GM18498 (cell line): ENCODE results near the gene CADPS2.

Experiments
- ATAC-seq: cut with Tn5 transposase; IDR thresholded peaks from one replicate; pipeline ENCODE4 v1.9.1; 2021; ENCODE audit warnings: mild to moderate bottlenecking, moderate library complexity; ENCODE audit not compliant: unreplicated experiment

Gene CADPS2

DNA sequence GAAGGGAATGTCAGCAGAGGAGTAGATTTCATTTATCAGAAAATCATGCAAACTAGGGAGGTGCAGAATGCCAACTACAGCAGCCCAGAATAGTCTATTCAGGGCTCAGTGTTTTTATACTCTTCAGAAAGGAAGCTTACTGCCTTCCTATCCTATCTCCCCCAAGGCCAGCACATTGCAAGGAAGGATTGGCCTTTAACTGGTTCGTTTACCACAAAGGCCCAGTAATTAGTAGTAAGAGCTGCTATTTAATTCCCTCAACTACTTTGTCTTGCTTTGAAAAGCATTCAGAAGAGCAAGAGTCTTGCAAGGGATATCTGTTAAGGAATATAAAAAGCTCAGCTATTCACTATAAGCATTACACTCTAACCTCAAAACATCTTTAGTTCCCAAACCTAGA lies 97.1 kb downstream of the CADPS2 start:
- no peak for ATAC-seq

DNA sequence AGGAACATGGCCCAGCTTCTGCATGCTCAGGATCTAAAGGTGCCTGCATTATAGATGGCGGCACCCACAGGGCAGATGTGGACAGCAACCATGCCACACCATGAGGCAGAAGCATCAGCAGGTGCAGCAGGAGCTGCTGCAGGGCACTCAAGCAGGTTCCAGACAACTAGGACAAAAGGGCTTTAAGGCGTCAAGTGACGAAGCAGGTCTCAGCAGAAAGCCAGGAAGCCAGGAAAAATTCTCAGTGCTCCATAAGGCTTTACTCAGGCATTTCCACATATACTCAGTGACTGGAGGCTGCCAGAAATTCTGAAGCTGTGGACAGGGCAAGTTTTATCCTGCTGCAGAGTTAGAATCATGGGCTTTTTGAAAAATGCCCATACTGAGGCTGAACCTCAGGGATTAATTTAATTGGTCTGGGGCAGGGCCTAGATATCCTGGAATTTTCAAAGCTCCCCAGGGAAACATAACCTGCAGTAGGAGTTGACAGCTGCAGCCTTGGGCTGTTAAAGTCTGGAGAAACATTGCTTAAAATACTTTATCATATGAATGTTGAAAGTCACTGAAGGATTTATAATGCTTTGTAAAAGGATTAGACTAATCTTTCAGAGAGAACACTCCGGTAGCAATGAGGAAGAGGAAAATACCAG lies 115.4 kb downstream of the CADPS2 start:
- ATAC-seq, result no peak

DNA sequence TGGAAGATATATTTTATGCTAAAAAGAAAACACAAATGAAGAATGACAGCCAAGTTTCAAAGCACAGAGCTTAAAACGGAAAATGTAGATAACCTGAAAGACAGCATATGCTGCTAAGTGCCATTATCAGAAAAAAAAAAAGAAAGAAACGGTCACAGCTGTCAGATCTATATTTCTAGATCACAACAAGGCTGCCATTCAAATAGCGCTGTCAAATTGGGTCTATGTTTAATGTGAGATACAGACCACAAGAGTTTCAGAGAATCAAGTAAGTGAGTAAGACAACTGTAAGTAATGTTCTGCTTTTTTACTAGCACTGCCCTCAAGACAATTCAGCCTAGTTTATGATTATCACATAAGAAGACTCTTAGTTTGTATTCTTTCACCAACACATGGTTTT lies 117.4 kb downstream of the CADPS2 start:
- no peak for ATAC-seq

DNA sequence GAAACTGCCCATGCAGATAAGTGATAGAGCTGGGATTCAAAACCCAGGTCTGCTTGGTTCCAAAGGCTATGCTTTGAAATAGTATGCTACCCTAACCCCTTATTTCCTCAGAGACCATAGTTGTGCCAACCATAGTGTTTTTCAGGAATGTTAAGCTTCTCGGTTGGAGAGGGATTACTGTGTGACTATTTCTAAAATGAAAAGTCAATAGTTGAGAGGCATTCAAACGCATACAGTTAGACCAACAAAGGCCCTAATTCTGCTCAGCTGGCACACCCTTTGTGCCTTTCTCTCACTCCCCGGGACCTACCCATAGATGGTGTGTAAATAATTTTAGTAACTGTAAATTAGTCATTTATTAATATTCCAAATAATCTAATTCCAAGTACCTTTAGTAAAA lies 118.9 kb downstream of the CADPS2 start:
- ATAC-seq, result no peak

DNA sequence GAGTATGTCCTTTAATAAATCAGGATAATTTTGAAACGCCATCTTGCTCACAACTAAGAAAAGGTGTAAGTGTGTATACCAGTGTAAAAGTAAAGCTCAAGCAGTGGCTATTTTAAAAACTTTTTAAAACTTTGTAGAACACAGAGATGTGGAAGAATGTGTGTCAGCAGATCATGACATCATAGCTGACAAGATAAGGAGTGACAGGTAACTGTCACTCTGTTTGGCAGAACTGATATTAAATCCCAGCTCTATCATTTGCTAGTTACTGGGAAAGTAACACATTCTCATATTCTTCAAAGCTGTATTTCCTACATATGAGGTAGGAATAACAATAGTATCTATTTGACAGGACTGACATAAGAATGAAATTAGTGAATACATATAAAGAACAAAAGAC lies 119.7 kb downstream of the CADPS2 start:
- no peak for ATAC-seq

DNA sequence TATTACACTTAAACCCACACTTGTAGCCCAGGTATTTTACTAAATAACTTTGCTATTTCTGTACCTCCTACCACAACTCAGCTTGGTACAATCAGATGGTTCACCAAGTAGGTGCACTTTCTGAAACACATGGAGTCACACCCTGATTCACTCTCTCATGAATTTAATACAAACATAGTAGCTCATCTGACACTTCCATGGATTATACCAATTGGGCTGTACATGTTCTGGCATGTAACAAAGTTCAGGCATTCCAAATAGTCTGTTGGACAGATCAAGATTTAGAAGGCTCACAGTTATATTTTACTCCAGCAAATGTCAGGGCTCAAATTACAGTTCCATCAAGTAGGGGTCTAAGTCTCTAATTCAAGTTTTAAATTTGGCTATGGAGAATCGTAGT lies 121.4 kb downstream of the CADPS2 start:
- ATAC-seq, result no peak

DNA sequence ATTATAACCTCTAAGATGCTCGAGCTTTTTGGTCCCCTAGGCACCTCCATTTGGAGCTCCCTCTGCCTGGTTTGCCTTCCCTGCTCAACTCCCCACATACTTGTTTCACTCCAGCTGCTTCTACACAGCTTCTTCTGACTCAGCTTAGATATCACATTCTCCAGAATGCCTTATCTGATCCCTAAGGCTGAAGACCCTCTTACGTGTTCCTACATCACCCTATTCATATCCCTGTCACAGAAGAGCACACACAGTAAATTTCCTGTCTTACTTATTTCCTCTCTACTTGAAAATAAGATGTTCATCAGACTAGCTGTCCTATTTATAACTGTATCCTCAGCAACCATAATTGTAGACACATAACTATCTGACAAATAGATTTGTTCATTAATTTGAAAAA lies 122.2 kb downstream of the CADPS2 start:
- no peak for ATAC-seq

DNA sequence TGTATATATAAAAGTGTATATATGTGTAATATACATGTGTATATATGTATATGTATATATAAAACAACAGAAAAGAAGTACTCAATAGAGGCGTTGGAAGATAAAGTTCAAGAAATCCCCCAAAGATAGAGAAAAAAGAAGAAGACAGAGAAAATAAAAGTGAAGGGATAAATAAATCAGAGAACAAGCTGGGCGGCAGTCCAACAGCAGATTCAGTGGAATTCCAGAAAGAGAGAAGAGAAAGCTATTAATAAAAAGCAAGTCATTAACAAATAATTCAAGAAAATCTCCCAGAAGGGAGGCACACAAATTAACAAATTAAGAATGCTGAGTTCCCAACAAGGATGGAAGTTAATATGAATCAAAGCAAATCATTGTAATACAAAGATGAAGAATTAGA lies 124.2 kb downstream of the CADPS2 start:
- no peak for ATAC-seq

DNA sequence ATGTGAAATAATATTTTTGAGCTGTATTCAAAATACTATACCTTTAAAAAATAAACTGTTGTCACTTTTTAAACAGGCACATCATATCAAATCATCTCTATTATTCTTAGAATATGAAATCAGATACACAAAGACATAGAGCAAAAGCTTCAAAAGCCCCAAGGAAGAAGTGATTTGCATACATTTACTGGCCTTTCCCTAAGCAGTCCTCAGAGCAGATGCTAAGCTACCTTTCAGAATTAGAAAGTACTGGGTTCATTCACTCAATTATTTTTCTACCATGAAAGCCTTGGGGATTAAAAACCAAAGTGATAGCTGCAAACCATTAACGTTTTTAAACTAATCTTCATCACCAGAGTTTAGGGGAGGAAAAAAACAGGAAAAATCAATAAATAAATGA lies 127.8 kb downstream of the CADPS2 start:
- no peak for ATAC-seq

DNA sequence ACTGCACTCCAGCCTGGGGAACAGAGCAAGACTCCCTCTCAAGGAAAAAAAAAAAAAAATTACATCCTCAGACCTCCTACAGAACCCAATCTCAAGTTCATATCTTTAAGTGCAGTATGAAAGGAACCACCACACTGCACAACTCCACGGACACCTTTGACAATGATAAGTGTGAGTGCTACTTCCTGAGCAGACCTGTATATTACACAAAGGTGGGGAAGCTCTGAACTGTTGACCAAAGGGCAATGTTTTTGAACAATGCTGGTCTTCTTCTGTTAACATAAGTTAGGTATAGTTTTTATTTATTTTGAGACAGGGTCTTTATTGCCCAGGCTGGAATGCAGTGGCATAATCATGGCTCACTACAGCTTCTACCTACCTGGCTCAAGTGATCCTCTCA lies 129.4 kb downstream of the CADPS2 start:
- no peak for ATAC-seq

DNA sequence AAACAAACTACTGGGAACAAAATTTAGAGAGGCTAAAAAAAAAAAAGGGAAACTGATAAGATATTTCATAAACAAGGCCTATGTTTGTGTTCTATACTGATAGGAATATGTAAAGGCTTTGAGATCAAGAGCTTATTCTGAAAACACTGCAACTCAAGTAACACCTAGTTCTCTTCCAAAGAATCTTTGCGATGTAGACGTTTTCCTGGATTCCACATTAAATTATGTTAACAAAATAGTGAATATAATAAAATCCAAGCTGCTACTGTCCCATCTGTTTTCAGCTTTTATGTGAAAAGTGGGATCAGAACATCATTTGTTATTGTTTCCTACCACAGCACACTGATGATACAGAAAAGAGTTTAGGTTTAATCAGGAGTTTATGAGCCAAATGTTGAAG lies 130.6 kb downstream of the CADPS2 start:
- no peak for ATAC-seq

DNA sequence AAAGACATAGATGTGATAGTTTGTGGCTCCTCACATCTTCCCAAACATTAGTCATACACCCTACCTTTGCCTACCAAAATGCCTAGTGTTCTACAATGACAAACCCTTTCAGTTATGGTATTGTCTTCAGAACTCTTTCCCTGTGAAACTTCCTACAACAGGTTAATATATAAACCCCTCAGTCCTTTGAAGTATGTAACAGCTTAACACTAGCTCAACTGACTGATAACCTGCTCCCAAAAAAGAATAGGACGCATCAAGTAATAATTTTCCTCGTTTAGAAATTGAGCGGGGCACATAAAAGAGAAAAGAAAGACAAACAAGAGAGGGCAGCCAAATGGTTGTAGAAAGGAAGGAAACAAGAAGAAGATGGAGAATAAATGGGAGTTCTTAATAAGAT lies 133.7 kb downstream of the CADPS2 start:
- no peak for ATAC-seq

DNA sequence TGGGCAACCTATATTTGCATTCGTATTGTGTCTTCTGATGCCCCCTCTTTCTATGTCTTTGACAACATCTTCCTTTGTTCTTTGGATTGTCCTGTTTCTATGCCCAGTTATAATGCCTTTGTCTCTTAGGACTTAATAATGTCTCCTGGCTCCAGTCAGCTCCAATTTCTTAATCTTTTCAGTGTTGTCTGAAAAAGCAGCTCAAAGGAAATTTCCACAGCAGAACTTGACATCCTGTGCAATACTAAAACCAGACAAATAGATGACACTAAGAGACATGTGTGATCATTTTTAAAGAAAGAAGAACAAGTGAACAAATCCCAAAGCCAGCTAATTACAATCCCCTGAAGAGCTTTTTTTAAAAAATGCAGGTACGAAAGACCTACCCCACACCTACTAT lies 135.9 kb downstream of the CADPS2 start:
- ATAC-seq, result no peak

DNA sequence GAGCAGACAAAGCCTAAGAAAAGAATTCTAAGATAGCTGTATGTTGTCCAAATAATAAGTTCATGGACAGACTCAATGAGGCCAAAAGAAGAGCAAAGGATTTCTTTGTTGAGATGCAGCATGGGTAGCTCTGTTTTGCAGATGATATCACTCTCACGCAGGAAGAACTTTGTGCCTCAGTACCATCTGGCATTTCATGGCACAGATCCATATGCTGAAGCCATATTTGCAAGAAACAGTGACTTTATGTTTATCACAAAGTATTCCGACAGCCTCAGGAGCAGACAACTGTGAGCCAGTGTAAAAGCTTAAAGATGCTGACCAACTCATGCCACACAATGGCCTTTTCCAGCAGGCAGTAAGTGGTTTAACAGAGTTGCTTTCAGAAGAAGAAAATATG lies 138.1 kb downstream of the CADPS2 start:
- ATAC-seq, result no peak

DNA sequence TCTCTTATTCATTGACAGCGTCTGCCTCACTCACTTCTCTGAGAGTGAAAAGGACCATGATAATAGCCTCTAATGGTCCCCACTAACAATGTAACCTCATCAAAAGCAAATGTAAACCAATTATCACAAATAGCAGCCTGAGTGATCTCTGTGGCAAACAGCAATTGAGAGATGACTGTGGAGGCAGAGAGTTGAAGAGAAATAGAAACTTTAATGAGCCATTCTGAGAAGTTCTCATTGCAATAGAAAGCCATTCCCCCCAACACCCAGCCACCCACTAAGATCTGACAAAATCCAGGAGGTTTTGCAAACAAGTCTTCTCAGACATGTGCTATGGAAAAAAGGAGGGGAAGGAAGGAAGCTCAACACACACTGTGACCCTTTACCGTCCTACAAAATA lies 139.3 kb downstream of the CADPS2 start:
- no peak for ATAC-seq

DNA sequence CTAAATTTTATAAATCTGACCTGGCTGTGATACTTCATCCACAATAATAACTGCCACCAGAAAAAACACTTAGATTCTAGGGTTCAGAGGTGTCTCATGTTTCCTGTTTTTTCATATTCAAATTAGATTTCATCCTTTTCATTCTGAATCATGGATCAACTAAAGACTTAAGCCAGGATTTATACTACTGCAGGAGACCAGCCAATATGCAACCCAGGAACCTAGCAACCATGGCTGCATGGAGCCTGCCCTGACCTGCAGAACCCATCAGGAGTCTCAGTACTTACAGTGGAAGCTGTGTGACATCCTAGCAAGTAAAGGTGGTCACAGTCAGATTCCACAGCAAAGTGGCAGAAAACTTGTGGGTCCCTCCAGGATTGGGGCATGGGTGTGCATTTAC lies 143.0 kb downstream of the CADPS2 start:
- no peak for ATAC-seq

DNA sequence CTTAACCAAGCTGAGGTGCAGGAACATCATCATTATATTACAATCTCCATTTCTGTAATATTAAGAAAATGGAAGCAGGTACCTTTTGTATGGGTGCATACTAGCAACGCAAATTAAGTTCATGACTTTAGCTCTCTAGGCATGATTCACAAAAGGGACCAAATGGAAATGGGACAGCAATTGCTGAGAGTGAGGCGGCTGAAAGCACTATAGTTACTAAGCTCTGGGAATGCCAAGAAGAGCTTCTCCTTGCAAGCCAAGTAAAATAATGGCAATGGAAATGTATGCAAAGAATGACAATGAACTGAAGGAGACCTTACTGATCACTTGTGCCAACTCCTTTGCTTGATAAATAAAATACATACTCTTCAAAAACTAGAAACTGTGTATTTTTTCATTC lies 147.3 kb downstream of the CADPS2 start:
- ATAC-seq, result no peak

DNA sequence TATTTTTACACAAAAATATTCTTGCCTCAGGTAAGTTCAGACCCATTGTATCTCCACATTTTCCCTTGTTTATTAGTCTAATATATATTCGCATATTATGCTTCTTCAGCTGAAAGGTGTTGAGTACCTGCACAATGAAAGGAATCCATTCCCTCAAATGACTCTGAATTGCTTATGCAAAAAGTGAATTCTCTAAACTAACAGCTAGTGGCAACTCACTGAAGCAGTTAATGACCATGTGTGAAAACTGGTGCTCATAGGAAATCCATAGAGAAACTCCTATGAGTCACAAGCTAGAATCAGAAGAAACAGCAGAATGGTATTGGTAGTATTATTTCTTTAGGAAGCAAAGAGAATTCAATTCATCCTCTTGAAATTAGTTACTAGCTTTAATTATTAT lies 150.1 kb downstream of the CADPS2 start:
- no peak for ATAC-seq

DNA sequence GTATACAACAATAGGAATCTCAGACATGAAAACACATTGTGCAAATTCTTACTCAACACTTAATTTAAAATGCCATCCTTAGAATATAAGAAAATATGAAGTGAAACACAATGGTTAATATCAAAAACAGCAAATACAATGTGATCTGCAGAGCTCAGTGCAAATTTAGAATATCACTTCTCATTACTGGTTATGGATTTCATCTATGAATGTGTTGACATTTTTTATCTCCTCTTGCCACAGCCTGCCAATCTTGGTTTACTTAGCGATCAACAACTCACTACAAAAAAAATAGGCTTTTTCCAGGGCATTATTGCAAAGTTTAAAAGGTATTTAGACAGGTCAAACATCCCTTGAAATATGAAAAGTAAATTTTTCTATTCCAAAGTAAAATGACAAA lies 158.5 kb downstream of the CADPS2 start:
- ATAC-seq, result no peak

DNA sequence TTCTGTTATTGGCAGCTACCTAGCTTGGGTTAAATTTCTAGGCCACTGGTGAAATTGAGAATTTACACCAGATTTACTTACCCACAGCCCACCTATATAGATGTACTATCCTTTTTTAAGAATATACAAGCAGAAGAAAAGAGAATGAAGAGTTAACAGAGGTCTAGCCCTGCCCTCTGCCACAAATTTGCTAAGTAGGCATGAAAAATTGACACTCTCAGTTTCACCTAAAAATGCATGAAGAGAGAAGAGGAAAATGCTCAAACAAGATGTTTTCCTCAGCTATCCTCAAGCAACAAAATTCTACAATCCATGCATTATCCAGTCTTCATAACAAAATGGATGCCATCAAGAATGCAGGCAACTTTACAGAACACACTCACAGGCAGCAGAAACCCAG lies 158.9 kb downstream of the CADPS2 start:
- no peak for ATAC-seq

DNA sequence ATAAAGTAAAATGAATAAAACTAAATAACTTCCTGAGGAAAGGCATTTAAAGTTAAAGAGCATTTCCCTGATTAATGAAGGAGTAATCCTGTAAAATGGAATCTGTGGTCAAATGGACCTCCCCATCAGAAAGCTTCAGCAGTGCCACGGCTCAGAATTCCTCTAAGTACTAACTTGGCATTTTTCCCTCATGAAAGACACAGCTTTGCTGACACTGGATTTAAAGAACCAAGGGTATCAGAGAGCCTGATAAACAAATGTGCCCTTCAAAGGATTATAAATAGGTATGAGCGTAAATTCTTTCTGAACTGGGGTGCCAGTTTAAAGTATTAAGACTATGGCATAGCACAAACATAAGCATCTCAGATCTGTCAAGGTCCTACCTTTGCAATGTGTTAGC lies 159.4 kb downstream of the CADPS2 start:
- no peak for ATAC-seq

DNA sequence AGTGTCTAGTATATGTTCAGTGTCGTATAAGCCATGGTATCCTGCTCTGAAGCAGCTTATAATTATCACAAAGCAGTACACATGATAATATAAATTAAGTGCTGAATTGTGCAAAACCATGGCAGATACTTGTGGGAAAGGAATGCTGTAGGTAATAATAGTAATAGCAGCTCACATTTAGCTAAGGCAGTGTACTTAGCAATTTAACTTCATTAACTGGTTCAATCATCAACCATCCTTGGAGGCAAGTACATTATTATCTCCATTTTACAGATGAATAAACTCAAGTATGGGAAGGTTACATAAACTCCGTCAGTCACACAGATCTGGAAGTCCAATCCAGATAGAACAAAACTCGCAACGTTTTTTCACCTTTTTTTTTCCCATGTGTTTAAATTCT lies 161.9 kb downstream of the CADPS2 start:
- no peak for ATAC-seq

DNA sequence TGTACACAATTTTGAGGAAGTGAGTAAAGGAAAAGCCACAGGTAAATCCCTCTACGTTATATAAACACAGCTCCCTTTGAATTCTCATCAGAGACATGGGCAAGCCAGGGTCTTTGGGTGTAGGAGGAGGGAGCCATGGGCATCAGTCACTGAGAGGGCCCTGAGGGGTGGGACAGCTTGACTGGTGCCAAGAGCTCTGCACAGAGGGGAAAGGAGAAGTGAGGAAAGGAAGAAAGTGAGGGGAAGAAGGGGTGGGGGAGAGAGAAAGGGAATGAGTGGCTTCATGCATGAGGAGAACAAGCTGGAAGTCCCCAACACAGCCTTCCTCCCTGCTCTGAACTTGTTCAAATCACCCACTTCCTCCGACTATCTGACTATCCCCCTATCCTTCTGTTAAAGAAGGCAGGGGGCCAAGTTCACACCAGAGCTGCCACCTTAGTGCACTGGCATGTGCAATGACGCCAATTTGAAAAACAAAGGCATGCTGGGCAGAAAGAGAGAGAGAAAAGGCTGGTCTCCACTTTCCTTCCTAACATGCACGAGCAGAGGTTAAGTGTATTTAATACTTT lies 167.2 kb downstream of the CADPS2 start:
- ATAC-seq, result no peak
